GM19035 (cell line): Measurements from ENCODE around the gene PHLDA2.
"Not testable (repeated sequence)": the region's sequence is repeated elsewhere in the genome, so short reads cannot be mapped to it uniquely, and the experiment has no call there.

Source experiments
- ATAC-seq: cut with Tn5 transposase; IDR thresholded peaks from one replicate; pipeline ENCODE4 v1.9.1; 2021; ENCODE audit not compliant: unreplicated experiment

Gene PHLDA2

DNA sequence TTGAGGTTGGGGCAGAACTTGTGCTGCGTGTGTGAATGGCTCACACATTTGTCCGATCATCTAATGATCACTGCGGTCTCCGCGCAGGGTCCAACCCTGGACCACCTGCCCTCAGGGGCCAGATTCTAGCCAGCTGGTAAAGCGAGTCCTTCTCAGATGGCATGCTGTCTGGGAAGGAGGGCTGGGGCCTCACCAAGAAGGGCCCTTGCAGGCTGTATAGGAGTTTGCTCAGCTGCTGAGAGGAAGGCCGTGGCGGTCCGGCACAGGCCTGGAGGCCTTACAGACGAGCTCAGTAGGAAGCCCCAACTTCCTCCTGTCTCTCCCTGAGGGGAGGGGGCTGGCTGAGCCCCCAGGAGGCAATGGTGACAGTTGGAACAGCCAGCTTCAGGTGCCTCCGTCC is 13.7 kb downstream of the PHLDA2 start:
- ATAC-seq = no peak

DNA sequence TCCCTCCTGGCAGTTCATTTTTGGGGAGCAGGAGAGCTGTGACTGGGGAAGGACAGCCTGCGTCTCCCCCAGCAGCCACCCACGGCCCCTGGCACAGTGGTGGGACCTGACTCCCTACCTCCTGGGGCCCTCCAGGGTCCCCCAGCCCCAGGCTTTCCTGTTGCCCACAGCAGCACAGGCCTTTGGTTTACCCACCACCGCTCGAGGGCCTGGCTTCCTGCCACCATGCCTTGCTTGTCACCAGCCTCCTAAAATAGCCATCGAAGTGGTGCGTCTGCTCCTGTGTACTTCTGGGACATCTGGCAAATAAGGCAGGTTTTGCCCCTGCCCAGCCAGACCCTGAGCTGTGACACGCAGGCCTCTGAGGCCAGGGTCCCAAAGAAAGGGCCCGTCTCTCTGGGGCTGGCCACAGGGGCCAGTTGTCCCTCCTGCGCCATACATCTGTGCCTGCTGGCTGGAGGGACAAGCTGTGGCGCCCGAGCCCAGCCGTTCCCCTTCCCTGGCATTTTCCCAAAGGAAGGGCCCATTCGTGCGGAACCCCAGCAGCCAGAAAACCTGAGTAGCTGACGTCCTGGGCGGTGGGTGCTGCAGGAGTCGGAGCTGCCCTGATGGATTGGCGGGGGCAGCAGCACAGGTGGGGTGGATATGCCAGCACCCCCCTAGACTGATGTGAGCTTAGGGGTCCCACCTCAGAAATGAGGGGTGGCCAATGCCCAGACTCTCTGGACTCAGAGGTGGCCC is 14.6 kb downstream of the PHLDA2 start:
- no peak for ATAC-seq

DNA sequence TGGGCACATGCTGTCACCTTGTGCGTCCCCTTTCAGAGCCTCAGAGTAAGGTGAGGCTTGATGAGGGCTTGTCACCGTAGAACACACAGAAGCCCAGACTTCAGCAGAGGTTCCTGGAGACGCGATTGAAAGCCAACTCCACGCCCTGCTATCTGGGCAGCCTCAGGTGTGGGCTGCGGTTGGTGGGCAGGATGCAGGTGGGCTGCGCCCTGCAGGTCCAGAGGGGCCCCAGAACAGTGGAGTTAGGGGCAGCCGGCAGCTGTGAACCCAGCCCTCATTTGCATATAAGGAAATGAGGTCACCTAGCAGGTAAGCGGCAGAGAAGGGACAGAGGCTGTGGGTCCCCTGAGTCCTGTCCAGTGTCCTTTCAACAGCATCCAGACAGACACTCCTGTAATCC is 15.4 kb downstream of the PHLDA2 start:
- ATAC-seq = no peak

DNA sequence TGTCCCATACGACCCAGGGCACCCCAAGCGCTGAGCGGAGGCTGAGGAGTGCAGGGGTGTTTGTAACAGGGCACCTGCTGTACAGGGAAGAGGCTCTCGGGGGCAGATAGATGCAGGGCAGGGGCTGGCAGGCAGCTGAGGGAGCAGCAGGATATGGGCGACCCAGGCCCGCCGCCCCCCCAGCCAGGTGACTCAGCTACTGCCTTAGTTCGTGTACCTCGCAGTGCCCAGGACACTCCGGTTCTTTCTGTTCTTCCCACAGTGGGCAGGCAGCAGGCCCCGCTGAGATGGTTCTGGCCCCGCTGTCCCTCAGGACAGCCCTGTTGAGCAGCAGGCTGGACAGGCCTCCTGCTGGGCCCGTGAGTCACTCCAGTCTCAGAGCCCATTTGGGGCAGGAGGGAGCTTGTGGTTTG is 16.2 kb downstream of the PHLDA2 start:
- no peak for ATAC-seq

DNA sequence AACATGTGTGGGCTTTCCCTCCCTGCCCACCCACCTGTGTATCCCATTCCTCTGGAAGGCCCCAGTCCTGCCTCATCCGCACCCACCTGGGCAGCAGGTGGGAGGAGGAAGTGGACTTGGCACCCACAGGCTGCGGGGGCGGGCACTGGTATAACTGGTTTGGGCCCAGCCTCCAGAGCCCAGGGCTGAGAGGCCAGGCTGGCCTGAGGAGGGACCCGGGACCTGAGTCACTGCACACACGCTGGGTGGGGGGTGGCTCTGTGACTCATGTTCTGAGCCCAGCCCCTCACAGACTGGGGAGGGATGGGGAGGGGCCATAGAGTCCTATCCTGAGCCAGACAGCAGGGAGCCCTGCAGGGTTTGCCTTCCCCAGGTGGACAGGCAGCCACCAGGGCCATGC is 16.7 kb downstream of the PHLDA2 start:
- ATAC-seq = no peak

DNA sequence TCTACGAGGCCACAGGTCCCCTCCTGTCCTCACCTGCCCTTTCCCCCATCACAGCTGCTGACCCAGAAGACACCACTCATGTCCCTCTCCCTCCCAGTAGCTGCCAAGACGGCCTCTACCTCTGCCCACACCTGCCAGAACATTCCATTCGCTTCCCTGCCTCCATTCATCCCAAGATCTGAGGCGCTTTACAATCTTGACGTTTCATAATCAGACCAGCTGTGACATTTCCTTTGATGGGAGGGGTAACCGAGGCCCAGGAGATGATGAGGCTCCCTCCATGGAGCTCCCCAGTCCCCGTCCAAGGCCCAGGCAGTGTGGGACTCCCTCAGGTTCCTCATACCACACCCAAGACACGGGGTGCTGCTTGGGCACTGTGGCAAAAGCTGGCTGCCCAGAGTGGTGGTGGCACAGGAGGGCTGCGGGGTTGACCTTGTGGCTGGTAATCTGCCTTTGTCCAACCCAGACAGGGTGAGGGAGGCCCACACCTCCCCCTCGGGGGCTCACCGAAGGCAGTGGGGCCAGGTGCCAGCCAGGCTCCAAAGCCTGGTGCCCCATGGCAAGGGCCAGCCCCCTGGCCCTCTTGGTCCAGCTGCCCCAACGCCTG is 17.3 kb downstream of the PHLDA2 start:
- no peak for ATAC-seq

DNA sequence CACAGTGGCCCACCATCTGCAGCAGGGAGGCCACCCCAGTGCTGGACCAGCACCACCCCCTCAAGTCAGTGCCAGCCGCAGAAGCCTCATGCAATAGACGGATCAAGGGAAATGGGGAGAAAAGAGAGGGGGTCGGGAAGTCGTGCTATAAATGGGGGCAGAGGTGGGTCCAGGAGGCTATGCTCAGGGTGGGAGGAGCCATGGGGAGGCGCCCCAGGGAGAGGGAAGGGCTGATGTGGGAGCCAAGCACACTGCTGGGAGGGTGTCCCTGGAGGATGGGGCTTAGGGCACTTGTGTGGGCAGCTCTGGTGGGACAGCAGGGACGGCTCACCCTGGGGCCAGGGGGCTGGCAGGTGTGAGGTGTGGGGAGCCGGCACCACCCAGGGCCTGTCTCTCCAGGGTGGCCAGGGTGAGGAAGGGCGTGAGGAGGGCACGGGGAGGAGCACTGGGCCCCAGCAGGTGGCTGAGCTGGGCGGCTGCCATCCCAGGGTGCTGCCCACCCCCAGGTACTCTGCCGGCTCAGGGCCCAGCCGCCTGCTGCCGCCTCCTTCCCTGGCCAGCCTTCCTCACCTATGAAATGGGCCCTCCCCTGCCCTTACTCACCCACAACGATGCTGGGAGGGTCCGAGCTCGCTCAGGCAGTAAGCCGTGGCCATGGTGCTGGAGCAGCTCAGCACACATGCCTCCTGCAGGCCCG is 18.0 kb downstream of the PHLDA2 start:
- ATAC-seq = no peak

DNA sequence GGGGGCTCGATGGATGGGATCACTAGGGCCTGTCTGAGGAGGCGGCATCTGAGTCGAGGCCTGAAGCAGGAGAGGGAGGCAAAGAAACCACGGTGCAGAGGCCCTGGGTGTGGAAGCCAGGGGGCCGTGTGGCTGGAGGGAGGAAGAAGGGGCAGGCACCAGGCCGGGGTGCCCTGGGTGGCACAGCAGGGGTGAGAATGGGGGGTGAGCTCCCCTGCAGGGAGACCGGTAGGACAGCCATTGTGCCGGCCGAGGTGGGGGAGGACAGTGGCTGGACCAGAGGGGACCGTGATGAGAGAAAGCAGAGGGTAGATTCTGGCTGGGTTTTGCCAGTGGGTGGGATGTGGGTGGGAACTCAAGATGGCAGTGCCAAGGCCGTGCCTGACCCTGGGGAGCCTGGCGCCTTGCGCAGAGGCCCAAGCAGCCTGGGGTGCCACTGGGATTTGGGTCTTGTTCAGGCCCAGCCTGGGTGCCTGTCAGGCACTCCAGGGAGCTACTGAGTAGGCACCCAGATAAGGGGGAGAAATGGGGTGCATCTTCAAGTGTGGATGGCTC is 18.7 kb downstream of the PHLDA2 start:
- ATAC-seq = no peak

DNA sequence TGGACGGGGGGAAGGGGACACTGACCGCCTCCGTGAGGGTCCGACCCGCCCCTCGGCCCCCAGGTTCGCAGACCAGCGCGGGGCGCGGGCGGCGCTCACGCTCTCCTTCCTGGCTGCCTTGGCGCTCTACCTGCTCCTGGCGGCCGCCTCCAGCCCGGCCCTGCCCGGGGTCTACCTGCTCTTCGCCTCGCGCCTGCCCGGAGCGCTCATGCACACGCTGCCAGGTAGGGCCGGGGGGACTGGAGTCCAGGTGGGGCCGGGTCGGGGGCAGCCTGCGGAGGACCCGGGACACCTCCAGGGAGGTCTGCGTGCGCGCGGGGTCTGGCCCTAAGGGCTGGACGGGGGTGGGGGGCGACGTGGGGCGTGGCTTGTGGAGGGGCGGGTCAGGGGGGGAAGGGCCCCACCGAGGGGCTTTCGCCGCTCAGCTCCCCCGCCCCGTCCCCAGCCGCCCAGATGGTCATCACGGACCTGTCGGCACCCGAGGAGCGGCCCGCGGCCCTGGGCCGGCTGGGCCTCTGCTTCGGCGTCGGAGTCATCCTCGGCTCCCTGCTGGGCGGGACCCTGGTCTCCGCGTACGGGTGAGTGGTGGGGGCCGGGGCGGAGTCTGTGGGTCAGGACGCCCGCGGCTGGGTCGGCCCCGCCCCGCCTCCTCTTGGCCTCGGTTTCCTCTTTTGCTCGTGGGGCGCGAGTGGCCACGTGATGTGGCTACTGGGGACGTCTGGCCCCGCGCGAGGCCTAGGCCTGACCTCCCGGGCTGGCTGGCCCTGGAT is 19.9 kb downstream of the PHLDA2 start:
- ATAC-seq = no peak

DNA sequence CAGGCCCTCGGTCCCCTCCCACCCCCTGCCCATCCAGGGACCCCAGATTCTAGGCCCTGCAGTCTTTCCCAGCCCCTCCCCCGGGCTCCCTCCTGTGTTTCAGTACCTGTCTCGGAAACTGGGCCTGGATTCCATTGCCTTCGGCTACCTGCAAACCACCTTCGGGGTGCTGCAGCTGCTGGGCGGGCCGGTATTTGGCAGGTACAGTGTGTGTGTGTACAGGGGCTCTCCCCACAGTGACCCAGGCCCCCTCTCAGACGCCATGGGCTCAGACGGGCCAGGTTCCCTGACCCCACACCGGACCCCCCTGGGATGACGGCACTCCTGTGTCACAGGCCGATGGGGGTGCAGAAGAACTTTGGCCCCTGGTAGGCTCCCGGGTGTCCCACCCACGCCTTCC is 21.1 kb downstream of the PHLDA2 start:
- no peak for ATAC-seq

DNA sequence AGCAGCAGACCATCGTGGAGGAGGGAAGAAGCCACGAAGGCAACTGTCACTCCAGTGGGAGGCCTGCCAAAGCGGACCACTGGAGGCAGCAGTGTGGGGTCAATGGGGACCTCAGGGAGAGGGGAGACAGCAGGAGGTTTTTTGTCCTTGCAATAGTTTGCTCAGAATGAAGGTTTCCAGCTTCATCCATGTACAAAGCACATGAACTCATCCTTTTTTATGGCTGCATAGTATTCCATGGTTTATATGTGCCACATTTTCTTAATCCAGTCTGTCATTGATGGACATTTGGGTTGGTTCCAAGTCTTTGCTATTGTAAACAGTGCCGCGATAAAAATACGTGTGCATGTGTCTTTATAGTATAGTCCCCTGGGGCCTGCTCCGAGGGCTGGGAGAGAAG is 23.9 kb downstream of the PHLDA2 start:
- ATAC-seq = not testable (repeated sequence)

DNA sequence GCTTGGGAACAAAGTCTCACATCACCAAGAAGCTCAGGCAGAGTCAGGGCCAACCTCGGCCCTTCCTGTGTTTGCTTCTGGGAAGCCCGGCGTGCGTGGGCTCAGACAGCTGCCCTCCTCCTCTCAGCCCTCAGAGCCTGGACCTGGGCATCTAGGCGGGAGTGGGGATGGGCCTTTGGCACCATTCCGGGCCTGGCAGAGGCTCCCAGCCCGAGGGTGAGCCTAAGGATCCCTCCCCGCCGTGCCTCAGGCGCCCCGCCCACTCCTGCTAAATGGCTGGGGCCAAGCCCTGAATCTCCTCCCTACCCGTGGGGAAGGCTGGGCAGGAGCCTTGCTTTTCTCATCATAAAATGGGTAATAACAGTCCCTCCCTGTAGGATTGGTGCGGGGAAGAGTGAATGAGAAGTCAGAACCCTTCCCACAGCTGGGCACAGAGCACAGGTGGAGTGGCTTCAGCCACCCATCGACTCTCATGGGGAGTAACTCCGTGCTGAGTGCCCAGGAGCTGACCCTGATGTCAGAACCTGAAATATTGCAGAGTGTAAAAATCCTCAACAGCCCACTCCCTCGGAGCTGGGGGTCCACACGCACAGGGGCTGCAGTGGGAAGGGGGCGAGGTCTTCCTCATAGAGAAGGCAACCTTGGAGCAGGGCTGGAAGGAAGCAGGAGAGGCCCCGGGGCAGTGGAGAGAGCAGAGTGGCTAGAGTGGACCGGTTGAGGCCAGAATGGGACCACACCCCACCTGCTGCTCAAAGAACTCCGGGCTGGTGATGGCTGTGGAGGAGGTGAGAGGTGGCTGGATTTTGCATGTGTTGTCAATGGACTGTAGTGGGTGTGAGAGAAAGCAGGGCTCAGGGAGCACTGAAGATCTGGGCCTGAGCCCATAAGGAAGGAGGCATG is 24.8 kb downstream of the PHLDA2 start:
- ATAC-seq = no peak

DNA sequence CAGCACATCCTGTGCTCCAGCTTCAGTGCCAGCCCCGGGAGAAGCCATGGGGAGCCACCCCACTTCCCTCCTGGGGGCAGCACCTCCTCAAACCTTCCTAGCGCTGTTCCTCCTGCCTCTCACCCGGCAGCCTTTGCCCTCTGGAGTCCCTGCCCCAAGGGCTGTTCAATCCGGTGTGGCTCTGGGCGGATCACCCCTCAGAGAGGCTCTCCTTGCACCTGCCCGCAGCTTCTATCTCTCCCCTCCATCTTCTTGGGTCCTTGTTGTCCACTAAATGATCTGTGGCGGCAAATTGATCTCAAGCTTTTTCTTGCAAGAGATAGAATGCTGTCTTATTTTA is 25.6 kb downstream of the PHLDA2 start:
- no peak for ATAC-seq

DNA sequence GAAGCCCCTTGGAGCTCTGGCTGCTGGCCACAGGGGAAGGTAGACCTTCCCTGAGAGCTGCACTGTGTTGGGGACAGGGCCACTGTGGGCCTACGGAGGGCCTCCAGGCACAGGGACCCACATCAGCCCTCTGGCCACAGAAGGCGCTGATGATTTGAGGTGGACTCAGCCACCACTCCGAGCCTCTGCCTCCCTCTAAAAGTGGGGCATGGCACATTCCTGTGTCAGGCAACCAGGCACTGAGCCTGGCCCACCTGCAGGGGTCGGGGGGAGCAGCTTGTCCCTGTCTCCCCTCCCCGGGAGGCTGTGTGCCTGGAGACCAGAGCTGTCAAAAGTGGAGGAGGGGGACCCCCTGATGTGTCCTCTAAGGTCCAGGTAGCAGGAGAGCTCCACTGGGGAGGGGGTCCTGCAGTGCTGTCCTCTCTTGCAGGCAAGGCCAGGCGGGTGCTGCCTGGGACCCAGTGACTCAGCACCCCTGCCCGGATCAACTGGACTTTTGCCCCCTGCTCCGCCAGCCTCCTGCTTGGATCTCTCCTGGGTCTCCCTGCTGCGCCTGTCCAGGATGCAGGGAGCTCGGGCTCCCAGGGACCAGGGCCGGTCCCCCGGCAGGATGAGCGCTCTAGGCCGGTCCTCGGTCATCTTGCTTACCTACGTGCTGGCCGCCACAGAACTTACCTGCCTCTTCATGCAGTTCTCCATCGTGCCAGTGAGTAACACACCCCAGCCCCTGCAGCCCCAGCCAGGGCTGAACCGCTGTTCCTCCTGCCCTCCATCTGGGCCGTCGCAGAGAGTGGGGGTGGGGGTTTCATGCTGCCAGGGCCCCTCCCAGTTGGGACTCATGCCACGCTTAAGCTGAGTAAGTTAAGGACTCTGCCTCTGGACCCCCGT is 26.2 kb downstream of the PHLDA2 start:
- ATAC-seq = peak; percentile 2

DNA sequence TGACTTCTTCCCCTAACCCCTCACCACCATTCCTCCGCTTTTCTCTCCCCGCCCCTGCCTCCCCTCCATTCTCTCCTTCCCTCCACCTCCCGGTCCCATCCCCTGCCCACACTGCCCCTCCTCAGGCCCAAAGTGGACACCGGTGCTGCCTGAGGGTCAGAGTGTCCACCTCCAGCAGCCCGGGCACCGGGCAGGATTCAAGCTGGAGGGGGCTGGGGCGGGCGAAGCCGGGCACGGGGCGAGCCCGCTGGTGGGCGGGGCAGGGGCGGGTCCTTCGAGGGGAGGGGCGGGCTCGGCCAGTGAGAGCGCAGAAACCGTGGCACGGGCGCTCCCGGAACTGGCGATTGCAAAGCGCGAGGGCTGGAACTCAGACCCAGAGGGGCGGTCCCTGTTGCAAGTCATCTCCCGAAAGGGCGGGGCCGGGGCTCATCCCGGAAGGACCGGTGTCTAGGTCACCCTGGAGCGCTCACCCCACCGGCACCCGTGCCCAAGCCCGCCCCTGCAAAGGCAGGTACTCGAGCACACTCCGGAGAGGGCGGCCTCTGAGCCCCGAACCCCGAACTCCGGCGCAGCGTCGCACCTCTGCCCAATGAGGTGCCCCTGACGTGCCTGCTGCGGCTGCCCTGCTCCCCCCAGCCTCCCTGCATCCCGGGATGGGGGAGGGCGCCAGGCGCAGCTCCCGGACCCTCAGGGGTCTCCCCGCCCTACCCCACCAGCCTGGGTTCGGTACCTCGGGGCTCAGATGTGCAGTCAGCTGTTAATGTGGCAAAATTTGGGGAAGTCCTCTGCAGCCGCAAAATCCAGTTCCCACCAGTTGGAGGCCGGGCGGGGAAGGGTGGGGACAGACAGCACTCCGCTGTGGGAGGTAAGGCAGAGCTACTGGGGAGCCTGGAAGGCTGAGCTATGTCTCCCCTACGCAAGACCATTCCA is 27.1 kb downstream of the PHLDA2 start:
- peak; percentile 96 for ATAC-seq

DNA sequence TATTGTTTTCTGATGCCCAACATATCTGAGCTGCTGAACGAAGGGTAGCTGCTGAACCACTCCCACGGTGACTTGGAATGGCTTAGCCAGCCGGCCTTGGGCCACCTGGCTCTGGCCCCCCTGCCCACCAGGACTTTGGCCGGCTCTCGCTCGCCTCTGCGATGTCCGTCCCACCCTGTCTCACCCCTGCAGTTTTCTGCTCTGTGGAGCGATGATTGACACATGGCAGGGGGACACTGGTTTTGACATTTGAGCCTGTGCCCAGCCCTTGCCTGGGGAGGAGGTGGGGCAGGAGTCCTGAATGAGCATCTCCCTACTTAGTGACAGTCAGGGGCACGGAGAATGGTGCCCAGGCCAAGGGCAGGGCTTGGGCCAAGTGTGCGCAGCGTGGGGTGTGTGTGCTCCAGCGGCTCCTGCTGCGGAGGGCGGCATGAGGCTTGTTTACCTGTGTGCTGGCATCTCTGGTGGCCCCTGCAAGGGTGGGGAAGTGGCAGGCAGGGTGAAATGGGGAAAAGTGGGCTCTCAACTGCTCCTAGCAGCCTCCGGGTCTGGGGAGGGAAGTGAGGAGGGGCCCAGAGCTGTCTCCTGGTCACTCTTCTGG is 27.9 kb downstream of the PHLDA2 start:
- ATAC-seq = no peak

DNA sequence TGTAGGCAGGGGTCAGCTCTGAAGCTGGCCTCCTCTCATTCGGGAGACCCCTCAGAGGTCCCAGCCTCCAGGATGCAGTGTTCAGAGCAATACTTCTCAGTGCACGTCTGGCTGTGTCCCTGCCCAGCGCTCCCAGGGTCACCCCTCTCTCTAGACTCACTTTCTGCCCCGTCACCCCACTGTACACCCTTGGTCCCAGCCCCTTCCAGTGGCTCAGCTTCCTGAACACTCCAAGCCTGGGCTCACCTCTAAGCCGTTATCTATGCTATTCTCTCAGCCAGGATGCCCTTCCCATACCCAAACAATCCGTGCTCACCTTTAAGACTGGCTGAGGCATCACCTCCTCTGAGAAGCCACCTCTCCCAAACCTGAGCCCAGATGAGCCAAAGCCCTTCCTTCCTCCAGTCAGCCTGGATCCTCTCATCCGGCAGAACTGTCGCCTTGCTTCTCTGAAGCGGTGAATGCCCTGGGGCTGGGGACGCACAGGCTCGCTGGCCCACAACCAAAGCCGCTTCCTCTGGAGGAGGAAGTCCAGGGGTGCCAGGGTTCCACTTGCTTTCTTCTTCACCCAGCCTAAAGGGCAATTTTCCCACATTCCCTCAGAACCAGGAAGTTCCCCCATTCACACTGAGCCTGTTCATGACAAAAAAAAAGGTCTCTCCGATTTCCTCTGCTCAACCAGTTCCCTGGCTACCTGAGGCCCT is 30.0 kb downstream of the PHLDA2 start:
- ATAC-seq = no peak
